Left kidney (tissue), 1 donor: ENCODE data around the gene ASB9. TPM values are rescaled to one million over a fixed set of nuclear protein-coding genes. Genes with fewer than 3 reads are reported as not detected.

Source experiments
- polyA plus RNA-seq: library from polyadenylated mRNA; unstranded; fragments of 120-200 nt; gene quantifications from one replicate; pipeline ENCODE4 v1.2.1, GENCODE V29; 2013; ENCODE audit not compliant: insufficient read length

The ASB9 gene
- polyA plus RNA-seq, 1 donor = 13.3 TPM

Other genes with a start within 250 kb of the ASB9 start
- gene ASB11, start 45.6 kb upstream of the ASB9 start, polyA plus RNA-seq = 0.08 TPM
- gene PIGA, start 65.4 kb upstream of the ASB9 start, polyA plus RNA-seq = 19.6 TPM
- 0.55 TPM for gene VEGFD, start 114.3 kb upstream of the ASB9 start, polyA plus RNA-seq
- 5.6 TPM for gene PIR, start 223.2 kb upstream of the ASB9 start, polyA plus RNA-seq
- 0.55 TPM for gene BMX, start 230.7 kb upstream of the ASB9 start, polyA plus RNA-seq